Glomerular visceral epithelial cell (primary cell): Measurements from ENCODE around the gene CERK.
"Not testable (repeated sequence)": the region's sequence is repeated elsewhere in the genome, so short reads cannot be mapped to it uniquely, and the experiment has no call there.

Experiments used
- DNase-seq: peaks from one replicate; pipeline ENCODE4 v3.0.0-alpha.2; 2016; ENCODE audit errors: extremely low spot score

The CERK gene

GRCh38 chr22:46737976-46738646 lies at the start of gene CERK:
TSS of gene CERK (minus strand) at chr22:46738252. CDS start at chr22:46738148, 104 bp downstream.
- peak; percentile 67 for DNase-seq

GRCh38 chr22:46783721-46784120 lies 45.7 kb upstream of the CERK start:
- no peak for DNase-seq

- not testable (repeated sequence) for DNase-seq
Measured at GRCh38 chr22:46782200-46782599, 44.1 kb upstream of the CERK start.

- DNase-seq: no peak
Measured at GRCh38 chr22:46781291-46781690, 43.2 kb upstream of the CERK start.

GRCh38 chr22:46780453-46780852 lies 42.4 kb upstream of the CERK start:
- DNase-seq: no peak

GRCh38 chr22:46779651-46780050 lies 41.6 kb upstream of the CERK start:
- no peak for DNase-seq

GRCh38 chr22:46779023-46779422 lies 41.0 kb upstream of the CERK start:
- no peak for DNase-seq

GRCh38 chr22:46777609-46777970 lies 39.5 kb upstream of the CERK start:
- DNase-seq: no peak

- no peak for DNase-seq
Measured at GRCh38 chr22:46776876-46777608, 39.0 kb upstream of the CERK start.

GRCh38 chr22:46775850-46776826 lies 38.1 kb upstream of the CERK start:
- no peak for DNase-seq

GRCh38 chr22:46774980-46775849 lies 37.2 kb upstream of the CERK start:
- no peak for DNase-seq

- no peak for DNase-seq
Measured at GRCh38 chr22:46774253-46774979, 36.4 kb upstream of the CERK start.

- no peak for DNase-seq
Measured at GRCh38 chr22:46773076-46773475, 35.0 kb upstream of the CERK start.

- no peak for DNase-seq
Measured at GRCh38 chr22:46770726-46771125, 32.7 kb upstream of the CERK start.

- DNase-seq: no peak
Measured at GRCh38 chr22:46770151-46770641, 32.1 kb upstream of the CERK start.

- DNase-seq: no peak
Measured at GRCh38 chr22:46769706-46770105, 31.7 kb upstream of the CERK start.

GRCh38 chr22:46769191-46769675 lies 31.2 kb upstream of the CERK start:
- peak; percentile 47 for DNase-seq

- DNase-seq: no peak
Measured at GRCh38 chr22:46767249-46767985, 29.4 kb upstream of the CERK start.

- DNase-seq: no peak
Measured at GRCh38 chr22:46766611-46767010, 28.6 kb upstream of the CERK start.
